ENCODE measurements around the gene MAP1LC3B.

DNA sequence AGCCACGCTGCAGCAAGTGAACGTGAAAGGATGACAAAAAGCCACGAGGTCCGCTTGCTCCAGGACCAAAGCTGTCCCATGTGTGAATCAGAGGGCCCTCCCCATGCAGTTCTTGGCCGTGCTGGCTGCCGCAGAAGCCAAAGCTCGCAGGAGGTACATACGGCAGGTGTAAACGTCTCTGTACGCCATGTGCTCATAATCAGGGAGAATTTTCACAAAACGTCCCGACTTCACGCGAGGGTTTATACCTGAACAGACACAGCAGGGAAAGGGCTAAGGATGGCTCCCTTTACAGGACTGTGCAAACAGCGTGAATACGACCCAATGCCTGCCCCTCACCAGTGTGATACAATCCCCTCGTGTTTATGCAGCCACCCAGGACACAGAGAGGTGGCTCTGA is 33.9 kb upstream of the MAP1LC3B start:
- no peak for TF ChIP-seq CTCF (IDR thresholded peaks at IDR 0.05; ENCODE audit: poor library complexity)
- no peak for TF ChIP-seq EZH2 (IDR thresholded peaks at IDR 0.05; ENCODE audit: borderline replicate concordance)
